K562 (cell line): ENCODE measurements around the gene COL5A1. TPM values are rescaled to one million over a fixed set of nuclear protein-coding genes. Genes with fewer than 3 reads are reported as not detected.

Experiments
- CBX3 ChIP-seq, 2 experiments: IDR thresholded peaks; 1 replicate in 1 of 2; 2 replicates in 1 of 2; pipeline ENCODE4 v1.6.1; 2012; ENCODE audit warnings: inconsistent platforms in 2 of 2, low read length in 2 of 2, borderline replicate concordance in 1 of 2, control low read depth in 1 of 2
- DIDO1 ChIP-seq: fragments of 450-650 bp; IDR thresholded peaks from 2 replicates; pipeline ENCODE4 v1.6.1; 2016; ENCODE audit warnings: low read depth, missing biosample characterization, missing genetic modification characterization
- GTF2A2 ChIP-seq: IDR thresholded peaks from 2 replicates; pipeline ENCODE4 v1.6.1; 2016; ENCODE audit warnings: mild to moderate bottlenecking, missing genetic modification characterization, missing compliant biosample characterization
- RBM25 ChIP-seq: fragments of 200-400 bp; formaldehyde crosslinking; IDR thresholded peaks from 2 replicates; pipeline ENCODE4 v1.6.1; 2018; ENCODE audit warnings: low read length, low read depth, moderate library complexity; ENCODE audit not compliant: severe bottlenecking
- RNF2 ChIP-seq: sonication (generic); IDR thresholded peaks from 2 replicates; pipeline ENCODE4 v1.6.1; 2016
- RNF219 ChIP-seq: fragments of 250-450 bp; sonication (Bioruptor Pico); IDR thresholded peaks from 2 replicates; pipeline ENCODE4 v1.5.0; 2022; ENCODE audit warnings: mild to moderate bottlenecking
- ZNF311 ChIP-seq: fragments of 250-450 bp; sonication (Bioruptor Pico); IDR thresholded peaks from 2 replicates; pipeline ENCODE4 v1.4.0; 2020; ENCODE audit warnings: mild to moderate bottlenecking, moderate library complexity
- ZNF518B ChIP-seq: fragments of 250-450 bp; sonication (Bioruptor Pico); IDR thresholded peaks from 2 replicates; pipeline ENCODE4 v1.5.0; 2021; ENCODE audit warnings: mild to moderate bottlenecking, moderate library complexity
- polyA plus RNA-seq, 8 experiments: library from polyadenylated mRNA; depleted of rRNA in 4 of 8; stranded (reverse) in 5 of 8; unstranded in 3 of 8; fragments of >200 nt; fragmentation: Nextera tagmentation in 2 of 8; fragmentation: Illumina TruSeq in 1 of 8; extraction: Ambion mirVana in 2 of 8; extraction: Trizol in 1 of 8; gene quantifications; 2 replicates each; pipeline versions ENCODE4 v1.2.1 to v1.2.3, GENCODE V29; 2011 to 2014; ENCODE audit warnings: inconsistent platforms in 1 of 8, missing spikeins in 1 of 8
- total RNA-seq, 7 experiments: library from RNA; depleted of rRNA in 6 of 7; stranded (reverse); fragments of >200 nt in 6 of 7; fragmentation: Illumina TruSeq in 2 of 7; extraction: Trizol in 2 of 7; gene quantifications; 2 replicates each; pipeline versions ENCODE4 v1.2.1 to v1.2.3, GENCODE V29; 2011 to 2021; ENCODE audit warnings: low replicate concordance in 1 of 7
- TF ChIP-seq, protein P1 (sequence below): fragments of 450-650 bp; formaldehyde crosslinking; IDR thresholded peaks from 2 replicates; pipeline ENCODE4 v1.4.0; 2020; ENCODE audit warnings: mild to moderate bottlenecking, mixed read lengths

Gene COL5A1
- total and polyA plus RNA-seq, 9 of the 15 experiments (the other 6 are each of a cell fraction or from before 2014, with no cell fraction given) = under 0.01 to 0.13 (median 0.04) TPM; not detected in 6

DNA sequence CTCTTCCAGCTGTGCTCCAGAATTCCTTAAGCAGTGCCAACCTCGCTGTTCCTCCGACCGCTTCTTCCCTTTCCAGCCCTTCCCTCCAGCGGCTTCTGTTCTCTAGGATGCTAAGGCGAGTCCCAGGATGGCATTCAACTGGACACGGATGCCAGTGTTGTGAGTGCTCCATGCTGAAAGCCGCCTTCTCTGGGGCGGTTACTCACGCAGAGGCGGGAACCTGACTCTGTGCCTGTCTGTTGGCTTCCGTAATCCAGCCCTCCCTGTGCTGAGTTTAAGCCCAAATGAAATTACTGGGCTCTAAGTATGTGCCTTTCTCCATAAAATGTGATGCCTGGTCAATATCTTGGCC, 20.2 kb downstream of the COL5A1 start (continued):
- TF ChIP-seq ZNF518B (CRISPR knock-in tag) (no peak), ZNF311 (CRISPR knock-in tag) (no peak), RNF2 (no peak), RNF219 (CRISPR knock-in tag) (no peak), CBX3 (IDR thresholded peaks at IDR 0.05; ENCODE audit: borderline replicate concordance in 1 of 2, low read length in 2 of 2) (no peak), RBM25 (no peak), GTF2A2 (no peak), DIDO1 (tag) (no peak)
- TF ChIP-seq, protein P1, sequence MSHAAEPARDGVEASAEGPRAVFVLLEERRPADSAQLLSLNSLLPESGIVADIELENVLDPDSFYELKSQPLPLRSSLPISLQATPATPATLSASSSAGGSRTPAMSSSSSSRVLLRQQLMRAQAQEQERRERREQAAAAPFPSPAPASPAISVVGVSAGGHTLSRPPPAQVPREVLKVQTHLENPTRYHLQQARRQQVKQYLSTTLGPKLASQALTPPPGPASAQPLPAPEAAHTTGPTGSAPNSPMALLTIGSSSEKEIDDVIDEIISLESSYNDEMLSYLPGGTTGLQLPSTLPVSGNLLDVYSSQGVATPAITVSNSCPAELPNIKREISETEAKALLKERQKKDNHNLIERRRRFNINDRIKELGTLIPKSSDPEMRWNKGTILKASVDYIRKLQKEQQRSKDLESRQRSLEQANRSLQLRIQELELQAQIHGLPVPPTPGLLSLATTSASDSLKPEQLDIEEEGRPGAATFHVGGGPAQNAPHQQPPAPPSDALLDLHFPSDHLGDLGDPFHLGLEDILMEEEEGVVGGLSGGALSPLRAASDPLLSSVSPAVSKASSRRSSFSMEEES (CRISPR knock-in tag) = no peak
